DOHH2 (cell line): ENCODE data around the gene ZSWIM6.

Experiments used
- H3F3A ChIP-seq: fragments of 200-600 bp; sonication (generic), shearing (Covaris generic); 2 replicates; pipeline ENCODE4 v1.6.0; 2016; ENCODE audit warnings: antibody characterized with exemption, mild to moderate bottlenecking; ENCODE audit not compliant: control insufficient read depth, insufficient read depth
- H3K27ac ChIP-seq: fragments of 200-600 bp; sonication (generic); 2 replicates; pipeline ENCODE4 v1.5.1; 2014; ENCODE audit warnings: low read depth, mild to moderate bottlenecking, low read length, moderate library complexity
- H3K27me3 ChIP-seq: fragments of 200-600 bp; sonication (generic); 2 replicates; pipeline ENCODE4 v1.6.1; 2014; ENCODE audit warnings: mild to moderate bottlenecking, low read length, mixed read lengths; ENCODE audit not compliant: control insufficient read depth
- H3K36me3 ChIP-seq: fragments of 200-600 bp; sonication (generic); 2 replicates; pipeline ENCODE4 v1.6.1; 2014; ENCODE audit warnings: mild to moderate bottlenecking, low read length, moderate library complexity, mixed read lengths; ENCODE audit not compliant: control insufficient read depth
- H3K4me1 ChIP-seq: fragments of 200-600 bp; sonication (generic); 2 replicates; pipeline ENCODE4 v1.6.1; 2014; ENCODE audit warnings: mild to moderate bottlenecking, low read length, mixed read lengths; ENCODE audit not compliant: control insufficient read depth
- H3K4me2 ChIP-seq: fragments of 200-600 bp; sonication (generic); 2 replicates; pipeline ENCODE4 v1.6.0; 2014; ENCODE audit warnings: mild to moderate bottlenecking, low read length, moderate library complexity
- H3K4me3 ChIP-seq: fragments of 200-600 bp; sonication (generic); 2 replicates; pipeline ENCODE4 v1.5.1; 2014; ENCODE audit warnings: mild to moderate bottlenecking, low read length, mixed read lengths
- H3K79me2 ChIP-seq: fragments of 200-600 bp; sonication (generic); 2 replicates; pipeline ENCODE4 v1.6.1; 2014; ENCODE audit warnings: mild to moderate bottlenecking, low read length, mixed read lengths; ENCODE audit not compliant: control insufficient read depth
- H3K9me2 ChIP-seq: fragments of 200-600 bp; sonication (generic); replicated peaks from 2 replicates; pipeline ENCODE4 v1.6.1; 2014; ENCODE audit warnings: mild to moderate bottlenecking, low read length, mixed read lengths; ENCODE audit not compliant: control insufficient read depth
- H3K9me3 ChIP-seq: fragments of 200-600 bp; sonication (generic); 2 replicates; pipeline ENCODE4 v1.6.1; 2014; ENCODE audit warnings: antibody characterized with exemption, low read length, mixed read lengths; ENCODE audit not compliant: control insufficient read depth, insufficient read depth
- H4K20me1 ChIP-seq: fragments of 200-600 bp; sonication (generic); 2 replicates; pipeline ENCODE4 v1.6.0; 2014; ENCODE audit warnings: low read depth, mild to moderate bottlenecking, antibody characterized with exemption, low read length, moderate library complexity; ENCODE audit not compliant: control insufficient read depth, insufficient read depth
- EZH2phosphoT487 ChIP-seq: fragments of 200-600 bp; sonication (generic); IDR thresholded peaks from 2 replicates; pipeline ENCODE4 v1.6.1; 2017; ENCODE audit warnings: borderline replicate concordance, mild to moderate bottlenecking, antibody characterized with exemption, low read length, moderate library complexity, mixed read lengths
- TF ChIP-seq, protein P1 (sequence below): fragments of 200-600 bp; sonication (generic); IDR thresholded peaks from one replicate; pipeline ENCODE4 v1.5.1; 2014; ENCODE audit warnings: antibody characterized with exemption, mild to moderate bottlenecking, low read depth, low read length; ENCODE audit not compliant: poor library complexity, severe bottlenecking

Gene ZSWIM6

DNA sequence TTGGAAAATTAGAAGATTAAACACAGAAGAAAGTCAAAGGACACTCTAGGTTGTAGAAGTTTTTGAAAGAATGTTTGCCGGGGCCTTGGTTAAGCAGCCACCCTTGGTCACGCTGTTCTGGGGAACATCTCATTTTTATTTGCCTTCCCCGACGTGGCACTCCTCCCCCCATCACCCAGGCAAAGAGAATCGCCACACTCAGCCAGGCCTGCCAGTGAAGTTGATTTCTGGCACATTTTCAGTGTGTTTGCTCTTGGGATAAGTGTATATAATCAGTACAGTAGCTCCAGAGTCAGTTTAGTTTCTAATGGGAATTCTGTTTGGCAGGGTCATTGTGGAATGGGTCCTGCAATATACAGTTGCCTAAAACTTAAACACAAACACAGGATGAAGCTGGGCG lies 243.5 kb downstream of the ZSWIM6 start:
- no peaks in the 10 kb centered on the region for H4K20me1 ChIP-seq
- H3K9me2 ChIP-seq, result no peaks in the 10 kb centered on the region
- H3K27ac ChIP-seq, result no peak overlapping the region
- no peaks in the 10 kb centered on the region for H3F3A ChIP-seq
- no peak for TF ChIP-seq EZH2phosphoT487
- TF ChIP-seq, protein P1, sequence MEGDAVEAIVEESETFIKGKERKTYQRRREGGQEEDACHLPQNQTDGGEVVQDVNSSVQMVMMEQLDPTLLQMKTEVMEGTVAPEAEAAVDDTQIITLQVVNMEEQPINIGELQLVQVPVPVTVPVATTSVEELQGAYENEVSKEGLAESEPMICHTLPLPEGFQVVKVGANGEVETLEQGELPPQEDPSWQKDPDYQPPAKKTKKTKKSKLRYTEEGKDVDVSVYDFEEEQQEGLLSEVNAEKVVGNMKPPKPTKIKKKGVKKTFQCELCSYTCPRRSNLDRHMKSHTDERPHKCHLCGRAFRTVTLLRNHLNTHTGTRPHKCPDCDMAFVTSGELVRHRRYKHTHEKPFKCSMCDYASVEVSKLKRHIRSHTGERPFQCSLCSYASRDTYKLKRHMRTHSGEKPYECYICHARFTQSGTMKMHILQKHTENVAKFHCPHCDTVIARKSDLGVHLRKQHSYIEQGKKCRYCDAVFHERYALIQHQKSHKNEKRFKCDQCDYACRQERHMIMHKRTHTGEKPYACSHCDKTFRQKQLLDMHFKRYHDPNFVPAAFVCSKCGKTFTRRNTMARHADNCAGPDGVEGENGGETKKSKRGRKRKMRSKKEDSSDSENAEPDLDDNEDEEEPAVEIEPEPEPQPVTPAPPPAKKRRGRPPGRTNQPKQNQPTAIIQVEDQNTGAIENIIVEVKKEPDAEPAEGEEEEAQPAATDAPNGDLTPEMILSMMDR, result no peak
- no peaks in the 10 kb centered on the region for H3K79me2 ChIP-seq
- H3K36me3 ChIP-seq, result no peaks in the 10 kb centered on the region
- no peak overlapping the region for H3K4me2 ChIP-seq
- H3K27me3 ChIP-seq, result no peaks in the 10 kb centered on the region
- H3K4me1 ChIP-seq, result no peaks in the 10 kb centered on the region
- no peaks in the 10 kb centered on the region for H3K9me3 ChIP-seq
- no peak overlapping the region for H3K4me3 ChIP-seq

DNA sequence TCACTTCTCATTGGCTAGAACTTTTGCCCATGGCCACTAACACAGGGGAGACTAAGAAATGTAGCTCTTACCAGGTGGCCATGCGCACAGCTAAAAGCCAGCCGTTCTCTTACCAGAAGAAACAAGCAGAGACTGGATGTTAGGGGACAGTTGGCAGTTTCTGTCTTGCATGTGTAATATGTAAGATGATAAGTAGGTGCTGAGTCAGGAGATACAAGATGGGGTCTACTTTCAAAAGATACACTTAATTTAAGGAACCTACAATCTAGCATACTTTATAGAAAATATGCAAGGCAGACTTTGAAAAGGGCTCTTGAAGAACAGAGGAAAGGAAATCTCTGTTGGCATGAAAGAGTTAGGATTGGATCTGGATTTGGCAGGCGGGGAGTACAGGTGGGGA lies 244.5 kb downstream of the ZSWIM6 start:
- H4K20me1 ChIP-seq, result no peaks in the 10 kb centered on the region
- H3K27ac ChIP-seq, result no peak overlapping the region

DNA sequence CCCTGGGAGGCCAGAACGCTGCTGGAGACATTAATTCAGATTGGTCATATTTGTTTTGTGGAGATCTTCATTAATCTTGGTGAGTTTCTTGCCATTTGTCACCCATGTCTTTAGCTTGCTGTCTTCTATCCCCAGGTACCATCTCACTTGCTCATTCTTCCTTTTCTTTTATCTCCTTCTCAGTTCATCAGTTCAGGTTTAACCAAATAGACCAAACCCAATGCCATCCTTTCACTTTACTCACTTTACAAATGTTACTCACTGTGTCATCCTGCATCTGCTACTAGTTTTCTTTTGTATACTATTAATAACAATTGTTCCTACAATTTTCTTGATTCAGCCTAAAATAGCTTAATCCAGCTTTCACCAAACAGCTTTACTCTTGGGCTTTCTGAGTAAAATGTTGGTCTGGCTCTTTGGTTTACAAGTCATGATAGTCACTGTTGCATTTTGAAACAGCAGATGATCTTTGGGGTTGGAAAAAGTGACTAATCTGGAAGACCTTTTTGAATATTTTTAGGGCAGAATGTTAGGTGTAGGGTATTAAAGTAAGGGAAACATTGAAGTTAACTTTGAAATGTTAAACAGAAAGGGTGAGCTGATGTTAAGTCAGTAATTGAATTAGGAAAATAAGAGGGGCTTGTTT lies 246.9 kb downstream of the ZSWIM6 start:
- TF ChIP-seq EZH2phosphoT487, result no peak
- TF ChIP-seq, protein P1, result no peak
- Histone ChIP-seq H3K9me2 (no peaks in the 10 kb centered on the region), H3K27me3 (no peaks in the 10 kb centered on the region), H3F3A (no peaks in the 10 kb centered on the region), H3K79me2 (no peaks in the 10 kb centered on the region), H3K9me3 (no peaks in the 10 kb centered on the region), H4K20me1 (no peaks in the 10 kb centered on the region), H3K4me3 (no peak overlapping the region), H3K4me2 (no peak overlapping the region), H3K27ac (no peak overlapping the region), H3K4me1 (no peaks in the 10 kb centered on the region), H3K36me3 (no peaks in the 10 kb centered on the region)

More for the DNA sequence above, 244.5 kb downstream of the ZSWIM6 start:
- no peaks in the 10 kb centered on the region for H3K79me2 ChIP-seq
- H3F3A ChIP-seq, result no peaks in the 10 kb centered on the region
- no peak for TF ChIP-seq EZH2phosphoT487
- TF ChIP-seq, protein P1, result no peak
- H3K9me3 ChIP-seq, result no peaks in the 10 kb centered on the region
- H3K36me3 ChIP-seq, result no peaks in the 10 kb centered on the region
- H3K27me3 ChIP-seq, result no peaks in the 10 kb centered on the region
- H3K4me1 ChIP-seq, result no peaks in the 10 kb centered on the region
- H3K4me3 ChIP-seq, result no peak overlapping the region
- H3K9me2 ChIP-seq, result no peaks in the 10 kb centered on the region
- H3K4me2 ChIP-seq, result no peak overlapping the region
